HT-29 (cell line): Measurements from ENCODE around the gene RGS6. TPM values are rescaled to one million over a fixed set of nuclear protein-coding genes. Genes with fewer than 3 reads are reported as not detected.

Source experiments
- DNase-seq: peaks from one replicate; pipeline ENCODE4 v3.0.0-alpha.2; 2015; ENCODE audit warnings: low spot score
- total RNA-seq: library from RNA; depleted of rRNA; stranded (reverse); fragments of >200 nt; shearing (Covaris generic); gene quantifications from 2 replicates; pipeline ENCODE4 v1.2.3, GENCODE V29; 2014

RGS6 gene
- total RNA-seq, 1 experiment from 2014 or later: not detected

DNA sequence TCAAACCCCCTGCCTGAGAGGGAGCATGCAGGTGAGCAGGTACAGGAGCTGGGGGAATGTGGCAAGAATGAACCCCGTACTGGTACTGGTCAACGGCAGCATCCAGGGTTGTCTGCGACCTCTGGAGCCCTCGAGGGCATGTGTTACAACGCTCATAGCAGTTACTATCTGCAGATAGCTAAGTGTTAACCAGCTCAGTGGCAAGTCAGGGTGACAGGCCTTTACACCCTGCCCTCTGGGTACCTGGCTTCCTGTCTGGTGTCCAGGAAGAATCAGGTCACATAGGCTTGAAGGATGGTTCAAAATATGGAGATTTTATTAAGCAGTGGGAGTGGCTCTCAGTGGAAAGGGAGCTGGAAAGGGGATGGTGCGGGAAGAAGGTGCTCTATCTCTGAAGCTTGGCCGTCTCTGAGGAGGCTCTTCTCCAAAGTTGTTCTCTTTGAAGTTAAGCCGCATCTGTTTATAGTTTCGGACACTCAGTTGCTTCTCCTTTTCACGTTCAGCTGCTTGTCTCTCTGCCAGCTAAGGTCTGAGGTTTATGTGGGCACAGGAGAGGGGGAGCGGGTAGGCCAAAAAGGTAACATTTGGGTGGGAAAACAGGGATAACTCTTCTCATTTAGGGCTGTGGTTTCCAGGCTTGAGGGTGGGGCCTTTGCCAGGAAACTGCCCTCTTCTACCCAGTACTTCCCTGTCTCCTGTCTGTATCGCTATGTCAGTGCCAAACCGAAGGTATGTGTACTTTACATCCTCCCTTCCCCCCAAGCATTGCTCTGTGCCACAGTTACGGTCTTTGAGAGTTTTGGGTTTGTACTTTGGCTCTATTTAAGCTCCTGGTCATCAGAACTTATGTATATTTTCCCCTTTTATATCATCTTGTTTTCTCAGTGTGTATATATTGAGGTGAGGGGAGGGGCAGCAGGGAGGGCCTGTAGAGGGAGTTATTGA, 305.8 kb downstream of the RGS6 start:
- no peak for DNase-seq

DNA sequence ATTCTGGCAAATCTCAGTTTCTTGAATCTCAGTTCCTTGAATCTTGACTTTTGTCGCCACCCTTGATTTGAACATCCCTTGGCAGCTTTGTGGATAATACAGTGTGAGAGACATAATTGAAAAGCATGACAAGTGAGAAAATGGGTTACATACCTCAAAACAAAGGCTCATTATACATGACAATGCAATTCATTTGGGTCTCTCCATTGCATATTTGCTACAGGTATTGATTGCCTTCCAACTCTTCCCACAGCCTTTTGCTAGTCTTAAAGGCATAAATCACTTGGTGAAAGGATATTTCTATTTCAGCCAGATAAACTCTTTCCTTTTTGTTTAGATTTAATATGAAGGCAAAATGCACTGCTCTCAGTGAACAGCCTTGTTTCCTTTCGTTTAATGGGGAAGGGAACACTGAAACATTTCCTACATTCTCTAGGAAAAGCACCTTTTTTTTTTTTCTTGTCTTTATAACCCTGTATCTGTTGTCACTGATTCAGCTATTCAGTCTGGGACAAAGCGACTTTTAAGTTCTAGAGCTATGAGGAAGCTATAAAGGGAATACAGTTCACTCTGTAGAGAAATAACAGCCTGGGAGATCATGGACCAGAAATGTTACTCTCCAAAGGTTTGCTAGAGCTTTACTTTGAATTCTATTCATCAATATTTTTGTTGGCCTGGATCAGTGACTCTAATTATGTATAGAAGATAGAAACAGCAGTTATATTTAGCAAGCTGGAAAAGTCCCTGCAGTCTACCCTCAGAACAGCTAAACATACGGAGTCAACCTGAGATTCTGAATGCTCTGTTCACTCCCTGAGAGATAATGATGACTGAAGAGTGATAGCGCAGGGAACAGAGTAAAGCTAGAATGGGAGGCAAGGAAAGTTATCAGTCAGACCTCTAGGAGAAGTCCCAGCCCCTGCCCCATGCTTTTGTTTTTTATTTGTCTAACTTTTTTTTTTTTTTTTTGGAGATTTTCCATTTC, 311.4 kb downstream of the RGS6 start:
- DNase-seq: no peak

DNA sequence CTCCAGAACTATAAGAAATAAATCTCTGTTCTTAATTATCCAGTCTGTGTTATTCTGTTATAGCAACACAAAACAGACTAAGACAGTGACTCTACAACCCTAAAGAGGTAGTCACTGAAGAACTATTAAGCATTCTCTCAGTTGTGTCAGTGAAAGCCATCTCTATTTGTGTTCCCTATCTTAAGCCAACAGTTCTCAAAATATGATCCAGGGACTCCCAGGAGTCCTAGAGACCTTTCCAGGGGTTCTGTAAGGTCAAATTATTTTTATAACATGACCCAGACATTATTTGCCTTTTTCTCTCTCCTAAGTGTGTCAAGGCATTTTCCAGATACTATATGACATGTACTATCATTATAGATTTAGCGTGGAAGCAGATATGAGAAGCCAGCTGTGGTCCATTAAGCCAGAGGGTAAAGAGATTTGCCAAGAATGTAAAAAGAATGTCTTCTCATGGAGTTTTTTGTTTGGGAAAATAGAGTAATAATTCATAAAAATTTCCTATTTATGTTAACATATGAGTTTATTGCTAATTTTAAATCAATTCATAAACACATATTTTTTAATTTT, 315.8 kb downstream of the RGS6 start:
- no peak for DNase-seq

DNA sequence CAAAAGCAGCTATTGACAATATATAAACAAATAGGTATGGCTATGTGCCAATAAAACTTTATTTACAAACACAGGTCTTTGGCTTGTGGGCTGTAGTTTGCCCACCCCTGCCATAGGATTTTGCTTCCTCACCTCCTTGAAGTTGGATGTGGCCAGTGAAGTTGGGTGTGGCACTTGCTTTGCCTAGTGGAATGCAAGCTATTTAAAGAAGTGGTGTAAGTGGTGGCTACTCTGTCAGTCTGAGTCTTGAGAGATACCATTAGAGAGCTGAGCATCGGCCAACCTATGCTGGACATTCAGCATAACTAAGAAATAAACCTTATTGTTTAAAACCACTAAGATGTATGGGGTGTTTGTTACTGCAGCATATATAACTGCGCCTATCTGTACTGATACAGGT, 321.3 kb downstream of the RGS6 start:
- no peak for DNase-seq

DNA sequence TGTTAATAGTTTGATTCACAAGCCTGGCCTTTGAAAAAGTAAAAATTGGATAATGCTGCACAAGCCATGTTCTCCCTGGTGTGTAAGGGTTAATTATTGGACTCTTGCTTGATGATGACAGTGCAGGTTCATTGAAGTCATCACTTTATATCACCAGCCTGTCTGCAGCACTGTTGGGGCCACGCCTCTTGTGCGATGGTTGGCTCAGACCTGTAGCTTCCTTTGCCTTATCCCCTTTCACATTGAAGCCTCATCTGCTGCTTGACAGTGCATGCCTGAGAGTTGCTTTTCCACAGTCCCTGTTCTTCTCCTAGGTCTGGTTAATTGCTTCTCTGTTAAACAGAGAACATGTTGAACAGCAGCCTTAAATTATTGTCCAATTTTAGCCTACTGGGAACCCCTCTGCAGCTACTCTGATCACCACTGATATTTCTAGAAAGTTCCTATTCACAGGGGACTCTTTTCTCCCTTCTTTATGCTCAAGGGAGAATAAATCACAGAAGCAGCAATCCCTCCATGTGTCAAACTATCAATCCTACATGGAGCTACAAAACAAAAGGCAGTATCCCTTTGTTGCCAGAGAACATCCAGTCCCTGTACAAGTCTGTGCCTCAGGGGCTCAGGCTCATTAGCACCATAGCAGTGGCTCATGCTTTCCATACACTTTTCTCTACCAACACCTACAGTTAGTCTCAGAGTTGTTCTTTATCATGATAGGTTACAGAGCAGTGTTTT, 322.1 kb downstream of the RGS6 start:
- DNase-seq: no peak

DNA sequence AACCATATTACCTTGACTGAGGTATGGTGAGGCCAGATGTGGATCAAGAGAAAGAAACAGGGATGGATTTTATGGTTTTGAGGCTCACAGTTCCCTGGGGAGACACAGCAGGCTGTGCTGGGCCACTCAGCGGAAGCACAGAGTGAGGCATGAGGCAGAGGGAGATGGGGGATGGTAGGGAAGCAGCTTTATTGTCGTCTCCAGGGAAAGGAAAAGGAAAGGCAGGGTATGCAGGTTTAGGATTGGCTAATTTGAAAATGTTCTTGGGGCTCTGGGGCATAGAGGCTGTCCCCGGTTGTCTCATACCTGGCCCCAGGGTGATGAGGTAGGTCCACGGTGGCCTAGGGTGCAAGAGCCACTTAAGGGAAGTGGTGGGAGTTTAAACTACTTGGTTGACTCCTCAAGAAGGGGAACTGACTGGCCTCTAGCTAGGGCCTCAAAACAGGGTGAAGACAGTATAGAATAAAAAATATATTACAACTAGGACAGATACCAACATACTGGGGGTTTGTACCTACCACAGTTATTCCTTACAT, 322.8 kb downstream of the RGS6 start:
- DNase-seq: no peak

DNA sequence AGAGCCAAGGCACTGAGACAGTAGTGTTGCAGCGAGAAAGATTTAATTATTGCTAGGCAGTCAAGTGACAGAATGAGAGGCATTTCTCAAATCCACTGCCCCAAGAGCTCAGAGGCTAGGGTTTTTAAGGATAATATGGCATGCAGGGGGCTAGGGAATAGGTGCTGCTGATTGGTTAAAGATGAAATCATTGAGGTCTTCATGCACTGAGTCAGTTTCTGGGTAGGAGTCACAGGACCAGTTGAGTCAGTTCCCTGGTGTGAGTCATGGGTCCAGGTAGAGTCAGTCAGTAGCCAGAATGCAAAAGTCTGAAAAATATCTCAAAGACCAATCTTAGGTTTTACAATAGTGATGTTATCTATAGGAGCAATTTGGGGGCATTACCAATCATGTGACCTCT, 323.8 kb downstream of the RGS6 start:
- no peak for DNase-seq

DNA sequence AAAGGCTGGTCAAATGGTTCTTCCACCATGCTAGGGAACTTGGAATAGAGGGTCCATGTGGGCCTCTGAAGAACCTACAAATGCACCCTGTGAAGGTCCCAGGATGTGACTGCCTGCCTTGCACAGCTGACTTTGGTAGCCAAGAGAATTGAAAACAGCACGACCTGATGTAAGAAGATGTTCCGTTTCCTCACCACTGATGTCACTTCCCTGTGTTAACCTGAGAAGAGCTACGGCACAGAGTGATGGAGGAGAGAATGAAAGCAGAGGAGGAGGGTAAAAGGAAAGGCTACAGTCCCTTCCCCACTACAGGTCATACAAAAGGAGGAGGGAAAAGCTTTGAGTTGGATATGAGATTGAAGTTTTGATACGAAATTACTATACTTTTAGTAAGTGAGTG, 328.8 kb downstream of the RGS6 start:
- DNase-seq: no peak

DNA sequence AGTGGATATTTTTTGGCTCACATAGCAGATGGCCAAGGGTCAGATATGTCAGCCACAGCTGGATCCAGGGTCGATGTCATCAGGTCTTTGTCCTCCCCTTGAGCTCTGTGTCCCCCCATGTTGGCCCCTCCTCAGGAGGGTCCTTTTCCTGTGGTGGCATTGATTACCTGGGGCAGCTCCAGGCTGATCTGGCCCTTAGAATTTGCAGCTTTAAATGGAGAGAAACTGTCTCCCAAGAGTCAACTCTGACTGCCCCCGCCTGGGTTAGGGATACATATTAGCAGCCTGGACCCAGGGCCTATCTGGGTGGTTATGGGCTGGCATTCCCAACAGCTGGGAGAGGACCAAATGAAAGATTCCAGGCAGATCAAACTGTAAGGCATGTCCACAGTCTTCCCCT, 330.5 kb downstream of the RGS6 start:
- no peak for DNase-seq

DNA sequence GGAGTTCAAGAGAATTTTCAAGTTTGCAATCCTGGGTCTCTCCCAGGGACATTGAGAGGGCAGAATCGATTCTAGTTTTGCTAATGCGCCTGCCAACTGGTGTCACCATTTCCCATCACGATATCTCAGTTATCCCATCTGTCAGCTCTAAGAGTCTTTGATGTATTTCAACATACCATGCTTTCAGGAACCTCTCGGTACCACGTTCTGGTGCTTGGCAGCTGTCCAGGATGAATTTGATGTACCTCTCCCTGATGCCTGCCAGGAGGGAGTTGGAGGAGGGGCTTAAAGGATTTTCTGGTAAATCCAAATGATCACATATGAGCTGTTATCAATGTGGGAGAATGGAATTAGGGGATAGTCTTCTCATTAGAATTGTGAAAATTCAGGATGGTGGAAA, 332.5 kb downstream of the RGS6 start:
- no peak for DNase-seq

DNA sequence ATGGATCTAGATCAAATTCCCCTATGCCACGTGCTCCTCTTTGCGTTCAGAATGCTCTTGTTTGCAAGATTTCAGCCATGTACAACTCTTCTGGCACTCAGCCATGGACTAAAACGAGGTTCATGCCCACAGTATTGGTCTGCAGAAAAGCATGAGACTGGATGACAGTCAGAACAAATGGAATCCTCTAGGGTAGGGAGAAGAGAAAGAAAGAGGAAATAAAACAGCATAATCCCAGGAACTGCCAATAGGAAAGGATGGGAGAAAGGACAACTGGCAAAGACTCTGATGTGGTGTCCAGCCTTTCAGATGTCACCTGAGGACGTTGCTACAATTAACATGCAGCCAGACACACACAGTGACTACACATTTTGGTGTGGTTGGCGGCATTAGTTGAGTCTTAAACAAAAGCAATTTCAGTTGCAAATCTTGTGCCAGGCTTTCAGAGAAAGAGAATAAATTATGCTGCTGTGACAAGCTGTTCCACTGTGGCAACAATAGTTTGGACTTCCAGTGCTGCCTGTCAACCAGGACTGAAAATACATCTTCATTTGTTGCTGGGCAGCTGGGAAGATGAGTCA, 338.0 kb downstream of the RGS6 start:
- no peak for DNase-seq

DNA sequence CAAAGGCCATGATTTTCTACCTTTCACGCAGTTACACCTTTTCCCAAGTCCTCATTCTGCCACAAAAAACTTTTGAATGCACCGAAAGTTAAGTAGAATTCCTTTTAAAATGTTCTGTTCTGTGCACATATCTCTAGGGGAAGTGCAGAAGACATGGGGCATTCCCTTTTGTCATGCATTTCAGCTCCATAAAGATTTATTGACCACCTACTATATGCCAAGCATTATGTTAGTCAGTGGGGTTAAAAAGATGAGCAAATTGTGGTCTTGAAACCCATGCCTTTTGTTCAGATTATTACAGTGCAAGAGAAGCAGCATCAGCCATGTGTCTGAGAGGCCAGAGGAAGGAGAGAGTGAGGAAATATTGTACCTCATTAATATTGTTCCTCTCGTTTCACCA, 338.5 kb downstream of the RGS6 start:
- no peak for DNase-seq

DNA sequence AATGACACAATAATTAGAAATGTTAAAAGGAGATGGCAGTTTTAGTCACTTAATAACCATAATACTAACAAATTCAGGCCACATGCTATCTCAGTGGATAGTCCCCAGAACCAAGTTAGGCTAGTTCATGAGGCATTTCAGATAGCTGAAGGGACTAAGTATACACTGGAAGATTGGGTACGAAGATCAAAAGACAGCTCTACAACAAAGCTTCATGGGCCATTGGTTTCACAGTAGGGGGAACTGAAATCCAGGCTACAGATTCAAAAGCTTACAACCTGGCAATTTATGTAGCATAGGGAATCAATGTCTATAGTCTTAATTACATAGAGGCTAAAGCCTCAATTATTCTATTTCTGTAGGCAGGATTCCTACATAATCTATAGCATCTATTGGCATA, 343.0 kb downstream of the RGS6 start:
- no peak for DNase-seq

DNA sequence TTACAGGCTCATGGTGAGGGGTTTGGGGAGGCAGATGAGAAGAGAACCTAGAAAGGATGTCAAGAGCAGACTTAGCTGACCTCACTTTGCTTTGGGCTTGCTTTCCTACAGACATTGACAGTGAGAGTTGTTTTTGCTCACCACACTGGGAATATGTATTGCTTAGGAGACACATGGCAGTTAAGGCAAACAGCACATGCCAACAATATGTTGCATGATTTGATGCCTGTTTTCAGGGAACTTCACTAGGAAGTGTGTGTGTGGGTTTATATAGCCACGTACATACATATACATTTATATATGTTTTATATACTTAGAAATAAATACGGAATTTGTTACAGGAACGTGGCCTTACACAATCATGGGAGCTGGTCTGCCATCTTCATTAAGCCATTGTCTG, 346.1 kb downstream of the RGS6 start:
- DNase-seq: no peak

DNA sequence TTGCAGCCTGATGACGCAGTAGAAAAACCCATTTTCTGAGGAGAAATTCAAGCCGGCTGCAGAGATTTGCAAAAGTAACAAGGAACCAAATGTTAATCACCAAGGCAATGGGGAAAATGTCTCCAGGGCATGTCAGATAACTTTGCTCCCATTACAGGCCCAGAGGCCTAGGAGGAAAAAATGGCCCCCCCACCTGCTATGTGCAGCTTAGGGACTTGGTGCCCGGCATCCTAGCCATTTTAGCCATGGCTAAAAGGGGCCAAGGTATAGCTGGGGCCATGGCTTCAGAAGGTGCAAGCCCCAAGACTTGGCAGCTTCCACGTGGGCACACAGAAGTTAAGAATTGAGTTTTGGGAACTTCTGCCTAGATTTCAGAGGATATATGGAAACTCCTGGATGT, 351.9 kb downstream of the RGS6 start:
- no peak for DNase-seq

DNA sequence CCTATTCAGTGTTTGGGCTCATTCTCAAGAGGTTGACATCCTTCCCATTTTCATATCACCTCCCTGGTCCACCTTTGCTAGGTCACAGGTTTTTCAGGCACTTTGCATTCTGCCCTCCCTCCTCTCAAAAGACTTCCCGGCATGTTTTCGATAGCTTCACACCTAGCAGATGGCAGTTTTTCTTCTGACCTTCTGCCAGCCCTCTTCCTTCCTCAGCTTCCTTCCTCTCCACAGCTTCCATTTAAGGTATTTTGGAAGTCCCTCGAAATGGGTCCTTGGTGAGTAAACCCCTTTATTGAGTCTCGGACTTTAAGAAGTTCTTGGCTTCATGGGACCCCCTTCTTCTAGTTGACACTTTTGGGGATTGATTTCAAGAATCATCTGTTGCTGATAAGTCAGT, 358.0 kb downstream of the RGS6 start:
- no peak for DNase-seq

DNA sequence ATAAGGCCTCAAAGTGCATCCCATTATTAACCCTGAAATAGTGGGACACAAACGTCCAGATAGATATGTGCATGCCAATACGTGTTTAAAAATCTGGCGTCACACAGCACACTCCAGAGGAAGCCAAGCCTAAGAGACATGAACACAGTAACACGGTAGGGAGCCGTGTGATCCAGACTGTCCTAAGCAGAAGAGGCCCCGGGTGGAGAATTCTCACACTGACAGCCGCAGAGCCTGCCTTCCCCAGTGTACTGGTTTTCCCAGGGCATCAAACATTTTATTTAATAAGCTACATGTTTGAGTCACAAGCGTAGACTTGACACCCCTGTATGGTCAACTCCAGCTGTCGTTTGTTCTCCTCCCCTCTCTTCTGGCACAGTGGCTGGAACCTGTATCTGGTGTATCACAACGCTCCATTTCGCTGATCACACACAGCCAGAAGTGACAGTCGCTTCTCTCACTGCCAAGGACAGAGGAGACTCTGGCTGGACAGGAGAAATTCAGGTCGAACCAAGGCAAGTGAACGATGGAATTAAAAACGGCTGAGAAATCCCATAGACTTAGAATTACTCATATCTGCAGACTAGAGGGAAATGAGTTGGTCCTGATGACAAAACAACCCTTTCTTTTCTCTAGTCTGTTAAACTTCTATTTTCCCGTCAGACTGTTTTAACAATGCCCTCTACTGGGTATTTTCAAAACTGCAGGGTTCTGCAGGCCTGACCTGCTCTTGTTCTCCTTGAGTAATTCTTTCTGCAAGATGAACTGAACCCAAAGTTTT, 359.9 kb downstream of the RGS6 start:
- peak; percentile 54 for DNase-seq

DNA sequence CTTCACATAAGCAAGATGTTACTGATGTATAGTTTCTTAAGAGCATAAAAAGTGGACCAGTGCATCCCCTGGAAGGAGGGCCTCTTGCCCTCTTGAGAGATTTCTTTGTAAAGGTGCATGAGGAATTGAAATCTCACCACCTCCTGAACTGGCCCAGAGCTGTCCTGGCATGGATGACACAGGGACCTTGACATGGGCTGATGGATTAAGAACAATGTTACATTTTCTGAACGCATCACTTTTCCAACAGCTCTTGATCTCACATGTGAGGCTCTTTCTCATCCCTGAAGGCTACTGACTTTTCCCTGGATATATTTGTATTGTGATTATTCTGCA, 360.4 kb downstream of the RGS6 start:
- DNase-seq: no peak

DNA sequence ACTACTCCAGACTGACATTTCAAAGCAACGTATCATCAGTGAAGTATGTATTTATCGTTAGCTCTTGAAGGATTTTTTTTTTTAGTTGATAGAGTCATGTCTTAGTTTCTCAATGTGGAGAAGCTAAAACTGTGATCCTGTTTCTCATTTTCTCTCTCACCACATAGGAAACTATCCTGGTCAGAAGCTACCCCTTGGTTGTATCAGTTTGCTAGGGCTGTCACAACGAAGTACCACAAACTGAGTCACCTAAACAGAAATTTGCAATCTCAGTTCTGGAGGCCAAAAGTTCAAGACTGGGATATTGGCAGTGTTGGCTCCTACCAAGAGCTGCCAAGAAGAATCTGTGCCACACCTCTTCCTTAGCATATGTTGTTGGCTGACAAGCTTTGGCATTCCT, 369.1 kb downstream of the RGS6 start:
- DNase-seq: no peak

DNA sequence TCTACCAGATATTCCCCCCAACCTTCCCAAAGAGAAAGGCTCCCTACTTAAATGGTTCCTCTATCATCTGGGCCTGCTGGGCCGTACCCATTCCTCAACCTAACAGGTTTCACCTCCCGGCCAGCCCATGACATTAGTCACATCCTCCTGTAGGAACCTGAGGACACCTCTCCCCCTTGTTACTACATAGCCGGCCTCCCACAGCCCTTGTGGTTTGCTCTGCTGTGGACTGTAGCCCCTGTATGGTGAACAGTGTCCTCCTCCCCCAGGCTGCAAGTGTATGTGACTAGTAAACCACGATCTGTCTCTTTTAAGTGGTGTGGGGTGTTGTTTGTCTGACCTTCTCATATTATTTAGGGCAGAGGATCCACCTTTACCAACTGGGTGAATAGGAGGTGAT, 371.7 kb downstream of the RGS6 start:
- no peak for DNase-seq
